H9 (cell line): Measurements from ENCODE around the gene PLAAT3. TPM values are rescaled to one million over a fixed set of nuclear protein-coding genes. Genes with fewer than 3 reads are reported as not detected.
A peak's percentile ranks its signal among the peaks of the same experiment; 100 is the strongest.

Experiments used
- DNase-seq: peaks from one replicate; pipeline ENCODE4 v3.0.0-alpha.2; 2017
- H2AFZ ChIP-seq: one replicate; pipeline ENCODE4 v1.6.1; 2013; ENCODE audit warnings: mild to moderate bottlenecking, low read length, control low read depth, moderate library complexity
- H2AK5ac ChIP-seq: 2 replicates; pipeline ENCODE4 v1.6.1; 2013; ENCODE audit warnings: low read length, control low read depth, mixed read lengths; ENCODE audit not compliant: insufficient read length
- H2BK120ac ChIP-seq: one replicate; pipeline ENCODE4 v1.6.1; 2013; ENCODE audit warnings: low read depth, mild to moderate bottlenecking, low read length, control low read depth, inconsistent platforms; ENCODE audit not compliant: poor library complexity, severe bottlenecking
- H2BK12ac ChIP-seq: 2 replicates; pipeline ENCODE4 v1.6.1; 2013; ENCODE audit warnings: low read length, control low read depth, mixed read lengths, low read depth; ENCODE audit not compliant: insufficient read length
- H2BK15ac ChIP-seq: 2 replicates; pipeline ENCODE4 v1.6.1; 2013; ENCODE audit warnings: low read depth, low read length, control low read depth
- H2BK20ac ChIP-seq: one replicate; pipeline ENCODE4 v1.6.1; 2013; ENCODE audit warnings: low read depth, mild to moderate bottlenecking, low read length, control low read depth, inconsistent platforms; ENCODE audit not compliant: poor library complexity, severe bottlenecking
- H2BK5ac ChIP-seq: 2 replicates; pipeline ENCODE4 v1.6.1; 2013; ENCODE audit warnings: low read length, control low read depth, mixed read lengths; ENCODE audit not compliant: insufficient read length
- H3K14ac ChIP-seq: 2 replicates; pipeline ENCODE4 v1.6.1; 2013; ENCODE audit warnings: low read length, control low read depth; ENCODE audit not compliant: insufficient read depth
- H3K18ac ChIP-seq: 2 replicates; pipeline ENCODE4 v1.6.1; 2013; ENCODE audit warnings: low read depth, mild to moderate bottlenecking, mixed read lengths, low read length, control low read depth; ENCODE audit not compliant: insufficient read length
- H3K23ac ChIP-seq: 2 replicates; pipeline ENCODE4 v1.6.1; 2013; ENCODE audit warnings: low read length, control low read depth, mixed read lengths, low read depth; ENCODE audit not compliant: insufficient read length
- H3K23me2 ChIP-seq: 2 replicates; pipeline ENCODE4 v1.6.1; 2013; ENCODE audit warnings: low read depth, mild to moderate bottlenecking, mixed read lengths, low read length, control low read depth; ENCODE audit not compliant: insufficient read length, poor library complexity, severe bottlenecking
- H3K27ac ChIP-seq: 2 replicates; pipeline ENCODE4 v1.5.1; 2013; ENCODE audit warnings: low read length, control low read depth, mixed read lengths, low read depth; ENCODE audit not compliant: insufficient read length
- H3K27me3 ChIP-seq: 2 replicates; pipeline ENCODE4 v1.6.1; 2013; ENCODE audit warnings: low read length, control low read depth, inconsistent platforms; ENCODE audit not compliant: insufficient read depth
- H3K4ac ChIP-seq: 2 replicates; pipeline ENCODE4 v1.6.1; 2013; ENCODE audit warnings: low read depth, mild to moderate bottlenecking, control low read depth, inconsistent platforms, low read length, moderate library complexity
- H3K4me1 ChIP-seq: 2 replicates; pipeline ENCODE4 v1.6.1; 2013; ENCODE audit warnings: low read length, control low read depth, inconsistent platforms; ENCODE audit not compliant: insufficient read depth
- H3K4me2 ChIP-seq: 2 replicates; pipeline ENCODE4 v1.6.1; 2013; ENCODE audit warnings: low read length, control low read depth, mixed read lengths; ENCODE audit not compliant: insufficient read length, insufficient read depth
- H3K56ac ChIP-seq: 2 replicates; pipeline ENCODE4 v1.6.1; 2013; ENCODE audit warnings: low read depth, mild to moderate bottlenecking, mixed read lengths, low read length, control low read depth; ENCODE audit not compliant: insufficient read length
- H3K79me1 ChIP-seq: 2 replicates; pipeline ENCODE4 v1.6.1; 2013; ENCODE audit warnings: low read depth, mild to moderate bottlenecking, moderate library complexity, low read length, control low read depth, inconsistent platforms; ENCODE audit not compliant: insufficient read depth, poor library complexity, severe bottlenecking
- H3K79me2 ChIP-seq: 2 replicates; pipeline ENCODE4 v1.6.1; 2013; ENCODE audit warnings: low read length, control low read depth, inconsistent platforms; ENCODE audit not compliant: insufficient read depth
- H3K9ac ChIP-seq: 2 replicates; pipeline ENCODE4 v1.6.1; 2013; ENCODE audit warnings: low read length, control low read depth, mixed read lengths; ENCODE audit not compliant: insufficient read length; ENCODE audit errors: extremely low read depth
- H3K9me3 ChIP-seq: one replicate; pipeline ENCODE4 v1.6.1; 2013; ENCODE audit warnings: low read depth, low read length, inconsistent platforms; ENCODE audit not compliant: control insufficient read depth
- H3T11ph ChIP-seq: one replicate; pipeline ENCODE4 v1.6.1; 2013; ENCODE audit warnings: mild to moderate bottlenecking, low read length, control low read depth, inconsistent platforms
- H4K20me1 ChIP-seq: one replicate; pipeline ENCODE4 v1.6.1; 2013; ENCODE audit not compliant: control insufficient read depth, insufficient read length, insufficient read depth
- H4K5ac ChIP-seq: 2 replicates; pipeline ENCODE4 v1.6.1; 2013; ENCODE audit warnings: low read depth, mild to moderate bottlenecking, mixed read lengths, low read length, control low read depth; ENCODE audit not compliant: insufficient read length
- H4K8ac ChIP-seq: replicated peaks from 2 replicates; pipeline ENCODE4 v1.6.1; 2013; ENCODE audit warnings: low read length, control low read depth, mixed read lengths, low read depth; ENCODE audit not compliant: insufficient read length
- H4K91ac ChIP-seq: 2 replicates; pipeline ENCODE4 v1.6.1; 2013; ENCODE audit warnings: low read depth, mild to moderate bottlenecking, moderate library complexity, mixed read lengths, low read length, control low read depth; ENCODE audit not compliant: insufficient read length
- H3K27ac Mint-ChIP-seq, 3 experiments: 2 replicates in 2 of 3; 3 replicates in 1 of 3; pipeline ENCODE4 v1.8.0; 2020 to 2021; ENCODE audit warnings: mixed read lengths in 3 of 3, mild to moderate bottlenecking in 1 of 3, moderate library complexity in 1 of 3
- H3K27me3 Mint-ChIP-seq: 2 replicates; pipeline ENCODE4 v1.8.0; 2021; ENCODE audit warnings: low read depth, mild to moderate bottlenecking, moderate library complexity, mixed read lengths
- H3K36me3 Mint-ChIP-seq, 3 experiments: 2 replicates in 2 of 3; 3 replicates in 1 of 3; pipeline ENCODE4 v1.8.0; 2020 to 2021; ENCODE audit warnings: low read depth in 3 of 3, mixed read lengths in 3 of 3; ENCODE audit not compliant: insufficient read depth in 1 of 3
- H3K4me1 Mint-ChIP-seq, 2 experiments: 2 replicates each; pipeline ENCODE4 v1.8.0; 2020; ENCODE audit warnings: mixed read lengths in 2 of 2
- H3K4me3 Mint-ChIP-seq, 2 experiments: 2 replicates in 1 of 2; 3 replicates in 1 of 2; pipeline ENCODE4 v1.8.0; 2020 to 2021; ENCODE audit warnings: mild to moderate bottlenecking in 2 of 2, mixed read lengths in 2 of 2, moderate library complexity in 1 of 2
- H3K9me3 Mint-ChIP-seq, 2 experiments: 2 replicates in 1 of 2; 3 replicates in 1 of 2; pipeline ENCODE4 v1.8.0; 2020; ENCODE audit warnings: mild to moderate bottlenecking in 2 of 2, mixed read lengths in 2 of 2, moderate library complexity in 1 of 2
- CTCF ChIP-seq: fragments of 200-600 bp; sonication (generic); conservative IDR thresholded peaks from 3 replicates; pipeline ENCODE4 v1.8.0; 2021; ENCODE audit warnings: antibody characterized with exemption, mild to moderate bottlenecking
- WGBS: extraction: QIAGEN DNeasy Blood & Tissue Kit; methylation state at CpG from one replicate; pipeline ENCODE4 v1.1.7; 2013; ENCODE audit warnings: missing lambda C conversion rate, low lambda C conversion rate, mixed read lengths; ENCODE audit not compliant: insufficient read length; ENCODE audit errors: extremely low coverage; 5-methylcytosine and 5-hydroxymethylcytosine counted together
- total RNA-seq: library from RNA; stranded (reverse); gene quantifications from 2 replicates; pipeline ENCODE4 v1.2.1, GENCODE V29; 2021

Gene PLAAT3
- total RNA-seq, 1 experiment from 2014 or later: 188 TPM

GRCh38 chr11:63609536-63609935 lies 4.7 kb downstream of the PLAAT3 start:
- Histone ChIP-seq H3K27ac (no peak overlapping the region), H3K79me2 (peaks cover 30% of the 10 kb centered on the region; the same call in 1 of the 2 replicates), H2BK5ac (no peak overlapping the region), H4K5ac (no peak overlapping the region), H4K20me1 (no peaks in the 10 kb centered on the region), H3T11ph (no peak overlapping the region), H3K27me3 (no peaks in the 10 kb centered on the region), H2BK12ac (no peak overlapping the region), H3K14ac (no peak overlapping the region), H2AFZ (no peak overlapping the region), H3K23ac (no peak overlapping the region), H3K4me2 (no peak overlapping the region), H2BK20ac (no peak overlapping the region), H2BK15ac (no peak overlapping the region), H2AK5ac (no peak overlapping the region), H3K4ac (no peak overlapping the region), H3K56ac (no peak overlapping the region), H3K18ac (no peak overlapping the region), H3K4me1 (peaks cover 8% of the 10 kb centered on the region; the same call in 1 of the 2 replicates), H3K9me3 (no peaks in the 10 kb centered on the region), H3K79me1 (no peaks in the 10 kb centered on the region), H3K9ac (no peak overlapping the region), H4K8ac (no peak overlapping the region), H2BK120ac (no peak overlapping the region), H4K91ac (no peak overlapping the region), H3K23me2 (peaks cover 17% of the 10 kb centered on the region)
- H3K36me3 Mint-ChIP-seq: peaks cover 1 to 31% (median 3%) of the 10 kb centered on the region in 3 experiments; a peak in 4 of 7 replicates
- no peaks in the 10 kb centered on the region for H3K27me3 Mint-ChIP-seq
- no peak for DNase-seq
- no peak overlapping the region for H3K4me3 Mint-ChIP-seq
- H3K9me3 Mint-ChIP-seq: no peaks in the 10 kb centered on the region
- TF ChIP-seq CTCF: no peak
- H3K4me1 Mint-ChIP-seq: peaks cover 54 to 55% of the 10 kb centered on the region in 2 experiments
- no CpG with 5 or more reads among the region's 4 CpGs for WGBS
- H3K27ac Mint-ChIP-seq: peak overlapping the region in 1 of 3 experiments; percentile 69; a peak in 1 of 7 replicates
